Activated CD8-positive, alpha-beta memory T cell treated with anti-CD3 and anti-CD28 coated beads for 24 hours (primary cell): ENCODE data around the gene SYT3.

Source experiments
- DNase-seq: peaks from one replicate; pipeline ENCODE4 v3.0.0-alpha.2; 2020

The SYT3 gene, protein sequence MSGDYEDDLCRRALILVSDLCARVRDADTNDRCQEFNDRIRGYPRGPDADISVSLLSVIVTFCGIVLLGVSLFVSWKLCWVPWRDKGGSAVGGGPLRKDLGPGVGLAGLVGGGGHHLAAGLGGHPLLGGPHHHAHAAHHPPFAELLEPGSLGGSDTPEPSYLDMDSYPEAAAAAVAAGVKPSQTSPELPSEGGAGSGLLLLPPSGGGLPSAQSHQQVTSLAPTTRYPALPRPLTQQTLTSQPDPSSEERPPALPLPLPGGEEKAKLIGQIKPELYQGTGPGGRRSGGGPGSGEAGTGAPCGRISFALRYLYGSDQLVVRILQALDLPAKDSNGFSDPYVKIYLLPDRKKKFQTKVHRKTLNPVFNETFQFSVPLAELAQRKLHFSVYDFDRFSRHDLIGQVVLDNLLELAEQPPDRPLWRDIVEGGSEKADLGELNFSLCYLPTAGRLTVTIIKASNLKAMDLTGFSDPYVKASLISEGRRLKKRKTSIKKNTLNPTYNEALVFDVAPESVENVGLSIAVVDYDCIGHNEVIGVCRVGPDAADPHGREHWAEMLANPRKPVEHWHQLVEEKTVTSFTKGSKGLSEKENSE

GRCh38 chr19:50639121-50640112, at the start of gene SYT3:
TSS of gene SYT3 (minus strand) at chr19:50639881. CDS start at chr19:50637411, 2,470 bp downstream.
- DNase-seq = peak; percentile 77

GRCh38 chr19:50688766-50689165, 49.1 kb upstream of the SYT3 start:
- DNase-seq = no peak

DNA sequence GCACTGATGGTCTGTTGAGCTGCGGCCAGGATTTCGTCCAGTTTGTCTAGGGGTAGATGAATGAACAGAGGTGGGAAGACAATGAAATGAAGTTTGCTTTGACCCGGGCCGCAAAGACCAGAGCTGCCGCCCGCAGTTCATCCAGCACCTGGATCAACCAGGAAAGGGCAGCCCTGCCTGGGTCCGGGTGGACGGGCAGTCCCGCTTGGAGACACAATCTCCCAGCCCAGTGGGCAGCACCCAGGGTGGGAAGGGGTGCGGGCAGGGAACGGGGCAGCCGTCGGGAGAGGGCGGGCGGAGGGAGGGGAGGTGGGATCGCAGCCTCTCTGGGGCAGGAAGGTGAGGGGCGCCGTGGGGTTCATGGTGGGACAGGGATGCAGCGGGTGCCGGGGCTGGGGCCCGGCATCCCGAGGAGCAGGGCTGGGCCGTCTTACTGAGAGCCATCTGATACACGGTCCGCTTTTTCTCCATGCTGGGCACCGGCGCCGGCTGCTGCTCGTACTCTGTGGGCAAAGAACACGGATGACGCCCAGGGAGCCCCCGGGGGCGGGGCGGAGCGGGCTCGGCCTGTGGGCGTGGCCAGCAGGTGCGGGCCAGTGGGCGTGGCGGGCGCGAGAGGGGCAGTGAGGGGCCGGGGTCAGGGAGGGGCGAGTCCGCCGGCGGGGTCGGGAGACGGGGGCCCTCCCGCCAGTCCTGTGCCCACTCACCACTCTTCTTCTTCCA, 46.8 kb upstream of the SYT3 start:
- no peak for DNase-seq

DNA sequence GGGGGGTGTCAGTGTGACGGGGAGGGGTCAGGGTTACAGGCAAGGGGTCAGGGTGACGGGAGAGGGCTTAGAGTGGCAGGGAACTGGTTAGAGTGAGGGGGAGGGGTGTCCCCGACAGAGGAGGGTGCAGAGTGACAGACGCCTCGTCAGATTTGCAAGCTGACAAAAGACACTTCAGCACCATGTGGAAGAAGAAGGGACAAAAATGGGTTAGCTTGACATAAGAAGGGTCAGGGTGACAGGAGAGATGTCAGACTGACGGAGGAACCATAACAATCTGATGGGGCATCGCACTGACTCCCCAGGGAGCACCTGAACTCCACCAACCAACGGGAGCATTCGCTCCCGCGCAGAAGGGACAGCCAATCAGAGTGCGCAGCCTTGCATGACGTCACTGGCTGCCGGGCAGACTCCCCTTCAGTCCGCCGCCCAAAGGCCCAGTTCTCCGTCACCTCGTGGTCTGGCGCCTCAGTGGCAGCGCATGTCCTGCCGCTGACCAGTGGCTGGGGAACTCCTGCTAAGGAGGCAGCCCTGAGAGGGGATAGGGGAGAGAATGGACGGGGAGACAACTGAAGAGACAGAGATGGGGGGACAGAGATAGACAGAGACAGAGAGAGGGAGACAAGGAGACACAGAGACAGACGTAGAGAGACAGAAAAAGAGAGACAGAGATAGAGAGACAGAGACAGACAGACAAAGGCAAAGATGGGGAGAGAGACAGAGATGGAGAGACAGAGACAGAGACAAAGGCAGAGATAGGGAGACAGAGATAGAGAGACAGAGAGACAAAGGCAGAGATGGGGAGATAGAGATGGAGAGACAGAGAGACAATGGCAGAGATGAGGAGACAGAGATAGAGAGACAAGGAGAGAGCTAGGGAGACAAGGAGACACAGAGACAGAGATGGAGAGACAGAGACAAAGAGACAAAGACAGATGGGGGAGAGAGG, 39.8 kb upstream of the SYT3 start:
- DNase-seq = peak; percentile 93

GRCh38 chr19:50678323-50678722, 38.6 kb upstream of the SYT3 start:
- DNase-seq = no peak

DNA sequence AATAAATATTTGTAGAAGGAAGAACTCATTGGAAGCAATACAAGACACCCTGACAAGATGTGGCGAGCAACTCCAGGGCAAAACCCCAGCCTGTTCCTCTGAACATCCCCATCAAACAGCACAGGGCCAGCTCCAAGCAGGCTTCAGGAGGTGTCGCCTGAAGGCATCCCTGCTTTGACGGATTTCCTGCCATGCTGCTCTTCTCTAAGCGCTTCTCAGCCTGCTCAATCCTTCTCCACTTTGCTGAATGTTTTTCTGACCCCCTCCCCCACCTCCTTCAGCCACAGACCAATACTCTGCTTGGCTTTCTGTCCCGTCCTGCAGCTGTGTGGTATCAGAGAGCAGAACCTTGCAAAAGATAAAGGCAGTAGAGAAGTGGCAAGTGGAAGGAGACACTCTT, 38.0 kb upstream of the SYT3 start:
- no peak for DNase-seq

- no peak for DNase-seq
These were observed 37.0 kb upstream of the SYT3 start for GRCh38 chr19:50676625-50677197.

- no peak for DNase-seq
These were observed 33.4 kb upstream of the SYT3 start for GRCh38 chr19:50673118-50673517.

DNA sequence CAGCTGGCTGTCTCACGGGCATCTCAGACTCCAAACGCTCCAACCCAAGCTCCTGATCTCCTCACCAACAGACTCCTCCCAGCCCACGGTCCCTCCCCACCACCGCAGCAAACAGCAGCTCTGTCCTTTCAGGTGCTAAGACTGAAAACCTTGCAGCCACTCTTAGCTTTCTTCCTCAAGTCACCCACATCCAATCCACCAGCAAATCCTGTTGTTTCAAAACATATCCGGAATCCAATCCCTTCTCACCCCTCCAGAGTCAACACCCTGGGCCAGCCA, 30.4 kb upstream of the SYT3 start:
- no peak for DNase-seq

DNA sequence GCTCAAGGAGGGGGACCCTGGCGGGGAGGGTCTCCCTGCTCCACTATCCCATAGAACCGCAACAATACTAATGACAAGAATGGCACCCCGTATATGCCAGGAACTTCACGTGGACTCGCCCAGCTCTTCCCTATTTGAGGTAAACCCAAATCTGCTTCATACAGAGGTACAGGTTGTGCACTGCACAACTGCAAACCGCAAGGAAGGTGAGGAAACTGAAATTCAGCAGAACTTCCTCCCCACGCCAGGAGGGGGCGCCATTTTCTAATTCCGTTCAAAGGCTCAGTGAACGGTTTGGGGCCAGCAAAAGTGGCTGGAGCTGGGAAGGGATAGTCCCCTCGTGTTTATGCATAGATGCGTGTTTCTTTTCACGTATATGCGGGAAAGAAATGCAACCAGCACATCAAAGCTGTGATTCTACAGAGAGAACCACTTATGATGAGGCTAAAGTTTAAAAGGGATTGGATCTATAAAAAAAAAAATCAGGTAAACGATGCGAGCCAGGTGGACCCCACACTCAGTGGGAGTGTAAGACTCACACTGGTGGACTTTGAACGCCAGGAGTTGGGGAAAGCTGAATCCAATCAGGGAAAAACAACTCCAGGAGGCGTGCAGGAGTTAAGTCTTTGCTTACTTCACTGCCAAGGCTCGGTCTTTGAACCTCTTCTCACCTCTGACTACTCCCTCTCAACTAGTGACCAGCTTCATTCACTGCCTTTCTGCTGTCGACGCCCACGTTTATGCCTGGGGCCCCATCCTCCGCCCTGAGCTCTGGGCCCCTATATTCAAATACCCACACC, 29.8 kb upstream of the SYT3 start:
- peak; percentile 79 for DNase-seq

DNA sequence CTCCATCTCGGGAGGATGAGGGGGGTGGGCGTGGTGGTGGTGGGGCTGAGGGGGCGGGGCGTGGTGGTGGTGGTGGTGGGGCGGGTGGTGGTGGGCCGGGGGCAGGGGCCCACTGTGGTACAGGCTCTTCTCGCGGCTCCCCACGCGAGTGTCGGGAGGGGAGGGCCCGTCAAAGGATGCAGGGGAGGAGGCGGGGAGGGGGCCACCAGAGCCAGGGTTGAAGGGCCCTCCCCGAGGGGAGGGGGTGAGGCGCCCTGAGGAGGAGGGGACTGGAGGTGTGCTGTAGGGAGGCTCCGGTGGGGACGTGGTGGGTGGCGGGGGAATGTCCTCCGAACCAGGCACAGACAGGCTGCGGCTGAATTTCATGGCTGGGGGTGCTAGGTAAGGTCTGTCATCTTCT, 29.2 kb upstream of the SYT3 start:
- no peak for DNase-seq

DNA sequence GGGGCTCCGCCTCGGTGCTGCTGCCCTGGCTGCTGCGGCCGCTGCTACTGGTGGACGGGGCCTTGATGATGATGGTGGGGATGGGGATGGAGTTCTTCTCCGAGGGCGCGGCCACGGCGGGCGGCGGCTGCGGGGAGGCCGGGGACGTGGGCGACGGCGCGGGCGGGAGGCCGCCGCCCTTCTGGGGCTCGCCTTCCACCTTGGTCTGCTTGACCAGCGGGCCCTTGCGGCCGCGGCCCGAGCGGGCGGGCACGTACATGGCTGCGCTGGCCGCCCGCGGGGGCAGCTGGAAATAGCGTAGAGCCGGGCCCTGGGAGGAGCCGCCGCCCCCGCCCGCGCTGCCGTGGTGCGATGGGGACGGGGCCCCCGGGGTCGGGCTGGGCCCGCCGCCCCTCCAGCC, 28.7 kb upstream of the SYT3 start:
- no peak for DNase-seq

DNA sequence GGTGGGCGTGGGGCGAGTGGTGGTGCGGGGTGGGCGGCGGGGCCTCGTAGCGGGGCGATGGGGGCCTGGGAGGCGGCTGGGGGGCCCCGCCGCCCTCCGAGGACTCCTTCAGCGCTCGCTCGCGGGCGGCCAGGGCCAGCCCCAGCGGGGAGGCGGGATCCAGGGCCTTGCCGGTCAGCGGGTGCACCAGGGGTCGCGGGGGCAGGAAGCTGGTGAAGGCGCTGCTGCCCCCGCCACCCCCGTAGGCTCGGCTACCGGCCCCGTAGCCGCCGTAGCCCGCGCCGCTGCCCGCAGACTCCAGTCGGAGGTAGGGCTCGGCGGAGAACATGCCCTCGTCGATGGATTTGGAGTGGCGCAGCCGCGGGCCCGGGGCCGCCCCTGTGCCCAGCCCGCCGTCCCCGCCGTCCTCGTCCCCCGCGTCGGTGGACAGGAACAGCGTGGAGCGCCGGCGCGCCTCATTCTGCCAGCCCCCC, 28.1 kb upstream of the SYT3 start:
- DNase-seq = no peak

DNA sequence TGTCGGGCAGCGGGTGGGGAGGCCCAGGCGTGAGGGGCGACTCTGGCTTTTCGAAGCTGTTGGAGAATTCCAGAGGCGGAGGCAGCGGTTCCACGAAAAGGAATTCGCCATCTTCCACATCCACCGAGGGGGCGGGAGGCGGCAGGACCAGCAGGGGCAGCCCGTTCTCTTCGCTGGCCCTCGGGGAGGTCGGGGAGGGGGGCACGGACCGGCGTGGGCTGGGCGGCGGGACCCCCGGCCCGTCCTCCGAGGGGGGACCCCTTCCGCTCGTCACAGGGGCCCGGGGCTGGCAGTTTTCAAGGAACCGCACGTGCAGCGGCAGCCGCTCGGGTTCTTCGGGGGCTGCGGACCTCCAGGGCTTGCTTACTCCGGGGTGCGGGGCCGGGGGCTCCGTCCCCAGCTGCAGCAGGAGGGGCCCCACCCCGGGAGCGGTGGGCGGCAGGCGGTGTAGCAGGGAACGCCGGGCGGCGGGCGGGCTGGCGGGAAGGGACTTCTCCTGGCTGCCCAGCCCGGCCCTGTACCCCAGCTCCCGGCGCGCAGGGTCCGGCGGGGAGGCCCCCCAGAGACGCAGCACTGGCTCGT, 27.6 kb upstream of the SYT3 start:
- DNase-seq = no peak

GRCh38 chr19:50666346-50667176, 26.9 kb upstream of the SYT3 start:
- no peak for DNase-seq

GRCh38 chr19:50664204-50664603, 24.5 kb upstream of the SYT3 start:
- no peak for DNase-seq

GRCh38 chr19:50663482-50663790, 23.8 kb upstream of the SYT3 start:
- DNase-seq = no peak

DNA sequence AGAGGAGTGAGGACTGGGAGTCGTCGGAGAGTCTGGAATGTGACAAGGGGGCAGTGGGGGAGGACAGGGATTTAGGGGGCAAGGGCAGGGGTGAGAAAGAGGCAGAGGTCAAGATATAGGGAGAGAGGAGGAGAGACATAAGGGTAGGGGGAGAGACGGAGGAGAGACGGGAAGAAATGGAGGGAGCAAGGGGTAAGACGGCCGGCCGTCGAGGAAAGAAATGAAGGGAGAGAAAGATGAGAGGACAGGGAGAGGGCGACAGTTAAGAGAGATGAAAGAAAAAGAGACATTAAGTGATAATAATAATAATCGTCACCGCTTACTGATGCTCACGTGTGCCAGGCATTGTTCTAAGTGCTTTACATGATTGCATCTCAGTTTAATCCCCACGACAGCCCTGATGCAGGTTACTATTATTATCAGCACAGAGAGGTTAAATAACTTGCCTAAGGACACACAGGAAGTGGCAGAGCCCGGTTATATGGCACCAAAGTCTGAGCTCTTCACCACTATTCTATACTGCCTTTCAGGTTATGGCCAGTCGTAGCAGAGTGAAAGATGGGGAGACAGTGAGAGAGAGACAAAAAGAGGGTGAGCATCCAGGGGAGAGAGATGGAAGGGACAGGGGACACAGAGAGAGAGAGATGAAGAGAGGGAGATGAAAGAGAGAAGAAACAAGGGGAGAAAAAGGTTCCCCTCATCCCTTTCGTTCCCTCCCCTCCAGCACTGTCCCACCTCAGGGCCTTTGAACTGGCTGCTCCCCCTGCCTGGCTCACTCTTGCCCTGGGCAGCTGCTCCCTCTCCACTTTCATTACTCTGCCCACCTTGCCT, 23.2 kb upstream of the SYT3 start:
- DNase-seq = no peak
